ENCODE measurements around the gene STK32C. TPM values are rescaled to one million over a fixed set of nuclear protein-coding genes. Genes with fewer than 3 reads are reported as not detected.

STK32C gene
- total and polyA plus RNA-seq, 4 donors: 4.9 to 12.4 (median 9.7) TPM

GRCh38 chr10:132227851-132228390, 79.8 kb downstream of the STK32C start:
- no peaks in the 10 kb centered on the region for H3K27me3 ChIP-seq (ENCODE audit: control insufficient read depth in 1 of 2, insufficient read depth in 2 of 2, low read length in 1 of 2)
- H3K4me1 ChIP-seq (ENCODE audit: control insufficient read depth in 1 of 2, insufficient read depth in 2 of 2, low read length in 2 of 2): no peaks in the 10 kb centered on the region
- H3K27ac ChIP-seq (ENCODE audit: low read depth in 1 of 2, low read length in 2 of 2): no peak overlapping the region
- no peaks in the 10 kb centered on the region for H3K9me3 ChIP-seq (ENCODE audit: control insufficient read depth, low read length)
- no peak for ATAC-seq (ENCODE audit: low FRiP score)
- H3K36me3 ChIP-seq (ENCODE audit: control insufficient read depth in 1 of 2, insufficient read depth in 2 of 2, low read length in 1 of 2): no peaks in the 10 kb centered on the region
- intact Hi-C loops (cut with DNase I): no loop called here
- DNase-seq: no peak
- H3K4me3 ChIP-seq (ENCODE audit: low read length in 2 of 2): no peak overlapping the region
- WGBS, 2 donors: 90 to 91% methylated on average over 29 of the region's 29 CpGs

- H3K36me3 ChIP-seq (ENCODE audit: control insufficient read depth in 1 of 2, insufficient read depth in 2 of 2, low read length in 1 of 2): no peaks in the 10 kb centered on the region
- WGBS, 2 donors: 88 to 92% methylated on average over 26 to 27 of the region's 27 CpGs
- H3K4me3 ChIP-seq (ENCODE audit: low read length in 2 of 2): no peak overlapping the region
- ATAC-seq (ENCODE audit: low FRiP score) (no peak), DNase-seq (no peak)
- no peaks in the 10 kb centered on the region for H3K27me3 ChIP-seq (ENCODE audit: control insufficient read depth in 1 of 2, insufficient read depth in 2 of 2, low read length in 1 of 2)
- H3K9me3 ChIP-seq (ENCODE audit: control insufficient read depth, low read length): no peaks in the 10 kb centered on the region
- H3K27ac ChIP-seq (ENCODE audit: low read depth in 1 of 2, low read length in 2 of 2): no peak overlapping the region
- intact Hi-C loops (cut with DNase I): no loop called here
- no peaks in the 10 kb centered on the region for H3K4me1 ChIP-seq (ENCODE audit: control insufficient read depth in 1 of 2, insufficient read depth in 2 of 2, low read length in 2 of 2)
These were observed 81.0 kb downstream of the STK32C start for GRCh38 chr10:132226586-132227405.

- intact Hi-C loops (cut with DNase I): no loop called here
- 74 to 75% methylated on average over 8 of the region's 8 CpGs for WGBS, 2 donors
- Histone ChIP-seq H3K4me1 (ENCODE audit: control insufficient read depth in 1 of 2, insufficient read depth in 2 of 2, low read length in 2 of 2) (no peaks in the 10 kb centered on the region), H3K4me3 (ENCODE audit: low read length in 2 of 2) (no peak overlapping the region), H3K9me3 (ENCODE audit: control insufficient read depth, low read length) (no peaks in the 10 kb centered on the region), H3K27ac (ENCODE audit: low read depth in 1 of 2, low read length in 2 of 2) (no peak overlapping the region), H3K27me3 (ENCODE audit: control insufficient read depth in 1 of 2, insufficient read depth in 2 of 2, low read length in 1 of 2) (no peaks in the 10 kb centered on the region), H3K36me3 (ENCODE audit: control insufficient read depth in 1 of 2, insufficient read depth in 2 of 2, low read length in 1 of 2) (no peaks in the 10 kb centered on the region)
- no peak for DNase-seq
- ATAC-seq (ENCODE audit: low FRiP score): no peak
These were observed 81.9 kb downstream of the STK32C start for GRCh38 chr10:132225849-132226205.

- Histone ChIP-seq H3K4me1 (ENCODE audit: control insufficient read depth in 1 of 2, insufficient read depth in 2 of 2, low read length in 2 of 2) (no peaks in the 10 kb centered on the region), H3K4me3 (ENCODE audit: low read length in 2 of 2) (no peak overlapping the region), H3K36me3 (ENCODE audit: control insufficient read depth in 1 of 2, insufficient read depth in 2 of 2, low read length in 1 of 2) (no peaks in the 10 kb centered on the region), H3K27ac (ENCODE audit: low read depth in 1 of 2, low read length in 2 of 2) (no peak overlapping the region), H3K9me3 (ENCODE audit: control insufficient read depth, low read length) (no peaks in the 10 kb centered on the region), H3K27me3 (ENCODE audit: control insufficient read depth in 1 of 2, insufficient read depth in 2 of 2, low read length in 1 of 2) (no peaks in the 10 kb centered on the region)
- intact Hi-C loops (cut with DNase I): no loop called here
- no peak for ATAC-seq (ENCODE audit: low FRiP score)
- DNase-seq: no peak
- WGBS, 2 donors: 91 to 93% methylated on average over 25 of the region's 25 CpGs
These were observed 82.5 kb downstream of the STK32C start for GRCh38 chr10:132225073-132225848.

- Histone ChIP-seq H3K4me3 (ENCODE audit: low read length in 2 of 2) (no peak overlapping the region), H3K9me3 (ENCODE audit: control insufficient read depth, low read length) (no peaks in the 10 kb centered on the region), H3K27me3 (ENCODE audit: control insufficient read depth in 1 of 2, insufficient read depth in 2 of 2, low read length in 1 of 2) (no peaks in the 10 kb centered on the region), H3K36me3 (ENCODE audit: control insufficient read depth in 1 of 2, insufficient read depth in 2 of 2, low read length in 1 of 2) (no peaks in the 10 kb centered on the region), H3K4me1 (ENCODE audit: control insufficient read depth in 1 of 2, insufficient read depth in 2 of 2, low read length in 2 of 2) (no peaks in the 10 kb centered on the region), H3K27ac (ENCODE audit: low read depth in 1 of 2, low read length in 2 of 2) (no peak overlapping the region)
- DNase-seq: no peak
- no peak for ATAC-seq (ENCODE audit: low FRiP score)
- 83 to 87% methylated on average over 20 of the region's 20 CpGs for WGBS, 2 donors
- intact Hi-C loops (cut with DNase I): loop anchor here in 1 of 2 donors (5.0 kb wide), 2 partner anchors 128 to 228 kb away; no protein-coding TSS in a partner anchor
These were observed 83.2 kb downstream of the STK32C start for GRCh38 chr10:132224343-132225072.

GRCh38 chr10:132223611-132224342, 84.0 kb downstream of the STK32C start:
- Histone ChIP-seq H3K36me3 (ENCODE audit: control insufficient read depth in 1 of 2, insufficient read depth in 2 of 2, low read length in 1 of 2) (no peaks in the 10 kb centered on the region), H3K9me3 (ENCODE audit: control insufficient read depth, low read length) (no peaks in the 10 kb centered on the region), H3K27ac (ENCODE audit: low read depth in 1 of 2, low read length in 2 of 2) (no peak overlapping the region), H3K27me3 (ENCODE audit: control insufficient read depth in 1 of 2, insufficient read depth in 2 of 2, low read length in 1 of 2) (no peaks in the 10 kb centered on the region), H3K4me3 (ENCODE audit: low read length in 2 of 2) (no peak overlapping the region), H3K4me1 (ENCODE audit: control insufficient read depth in 1 of 2, insufficient read depth in 2 of 2, low read length in 2 of 2) (no peaks in the 10 kb centered on the region)
- 84 to 87% methylated on average over 23 of the region's 23 CpGs for WGBS, 2 donors
- ATAC-seq (ENCODE audit: low FRiP score) (no peak), DNase-seq (no peak)
- intact Hi-C loops (cut with DNase I): loop anchor here (1.0 to 5.0 kb wide), 4 partner anchors 129 to 229 kb away; no protein-coding TSS in a partner anchor

- ATAC-seq (ENCODE audit: low FRiP score) (peak; percentile 80), DNase-seq (peak; percentile 89 to 91)
- no peaks in the 10 kb centered on the region for H3K27me3 ChIP-seq (ENCODE audit: control insufficient read depth in 1 of 2, insufficient read depth in 2 of 2, low read length in 1 of 2)
- no peaks in the 10 kb centered on the region for H3K9me3 ChIP-seq (ENCODE audit: control insufficient read depth, low read length)
- intact Hi-C loops (cut with DNase I): loop anchor here (1.0 to 5.0 kb wide), 4 partner anchors 129 to 230 kb away; no protein-coding TSS in a partner anchor
- 30 to 37% methylated on average over 16 of the region's 16 CpGs for WGBS, 2 donors
- no peak overlapping the region for H3K27ac ChIP-seq (ENCODE audit: low read depth in 1 of 2, low read length in 2 of 2)
- no peaks in the 10 kb centered on the region for H3K4me1 ChIP-seq (ENCODE audit: control insufficient read depth in 1 of 2, insufficient read depth in 2 of 2, low read length in 2 of 2)
- no peak overlapping the region for H3K4me3 ChIP-seq (ENCODE audit: low read length in 2 of 2)
- no peaks in the 10 kb centered on the region for H3K36me3 ChIP-seq (ENCODE audit: control insufficient read depth in 1 of 2, insufficient read depth in 2 of 2, low read length in 1 of 2)
These were observed 84.6 kb downstream of the STK32C start for GRCh38 chr10:132223156-132223590.

GRCh38 chr10:132222726-132223125, 85.0 kb downstream of the STK32C start:
- DNase-seq (no peak), ATAC-seq (ENCODE audit: low FRiP score) (no peak)
- Histone ChIP-seq H3K4me3 (ENCODE audit: low read length in 2 of 2) (no peak overlapping the region), H3K4me1 (ENCODE audit: control insufficient read depth in 1 of 2, insufficient read depth in 2 of 2, low read length in 2 of 2) (no peaks in the 10 kb centered on the region), H3K9me3 (ENCODE audit: control insufficient read depth, low read length) (no peaks in the 10 kb centered on the region), H3K27me3 (ENCODE audit: control insufficient read depth in 1 of 2, insufficient read depth in 2 of 2, low read length in 1 of 2) (no peaks in the 10 kb centered on the region), H3K27ac (ENCODE audit: low read depth in 1 of 2, low read length in 2 of 2) (no peak overlapping the region), H3K36me3 (ENCODE audit: control insufficient read depth in 1 of 2, insufficient read depth in 2 of 2, low read length in 1 of 2) (no peaks in the 10 kb centered on the region)
- intact Hi-C loops (cut with DNase I): loop anchor here (1.0 to 5.0 kb wide), 4 partner anchors 130 to 230 kb away; no protein-coding TSS in a partner anchor
- 67 to 68% methylated on average over 21 of the region's 21 CpGs for WGBS, 2 donors
